SJSA1 (cell line): Measurements from ENCODE around the gene TINAGL1. TPM values are rescaled to one million over a fixed set of nuclear protein-coding genes. Genes with fewer than 3 reads are reported as not detected.

Experiments used
- DNase-seq, 2 experiments: peaks; one replicate each; pipeline ENCODE4 v3.0.0-alpha.2; 2015 to 2020; ENCODE audit warnings: low spot score in 2 of 2, low read depth in 1 of 2
- H3K27ac ChIP-seq: fragments of 250-450 bp; sonication (Bioruptor Pico); 2 replicates; pipeline ENCODE4 v1.5.1; 2020; ENCODE audit warnings: mild to moderate bottlenecking, moderate library complexity
- H3K27me3 ChIP-seq: fragments of 250-450 bp; sonication (Bioruptor Pico); replicated peaks from 2 replicates; pipeline ENCODE4 v1.5.1; 2020; ENCODE audit warnings: mild to moderate bottlenecking, moderate library complexity
- H3K36me3 ChIP-seq: fragments of 250-450 bp; sonication (Bioruptor Pico); 2 replicates; pipeline ENCODE4 v1.5.1; 2020; ENCODE audit warnings: mild to moderate bottlenecking
- H3K4me1 ChIP-seq: fragments of 250-450 bp; sonication (Bioruptor Pico); replicated peaks from 2 replicates; pipeline ENCODE4 v1.6.1; 2021; ENCODE audit warnings: mild to moderate bottlenecking
- H3K4me3 ChIP-seq: fragments of 250-450 bp; sonication (Bioruptor Pico); 2 replicates; pipeline ENCODE4 v1.5.1; 2020; ENCODE audit warnings: mild to moderate bottlenecking
- H3K9me3 ChIP-seq: fragments of 250-450 bp; sonication (Bioruptor Pico); replicated peaks from 2 replicates; pipeline ENCODE4 v1.5.1; 2020; ENCODE audit warnings: mild to moderate bottlenecking
- total RNA-seq: library from RNA; depleted of rRNA; stranded (reverse); fragments of >200 nt; shearing (Covaris generic); gene quantifications from 2 replicates; pipeline ENCODE4 v1.2.3, GENCODE V29; 2014

TINAGL1 gene
- total RNA-seq, 1 experiment from 2014 or later = 14.9 TPM

DNA sequence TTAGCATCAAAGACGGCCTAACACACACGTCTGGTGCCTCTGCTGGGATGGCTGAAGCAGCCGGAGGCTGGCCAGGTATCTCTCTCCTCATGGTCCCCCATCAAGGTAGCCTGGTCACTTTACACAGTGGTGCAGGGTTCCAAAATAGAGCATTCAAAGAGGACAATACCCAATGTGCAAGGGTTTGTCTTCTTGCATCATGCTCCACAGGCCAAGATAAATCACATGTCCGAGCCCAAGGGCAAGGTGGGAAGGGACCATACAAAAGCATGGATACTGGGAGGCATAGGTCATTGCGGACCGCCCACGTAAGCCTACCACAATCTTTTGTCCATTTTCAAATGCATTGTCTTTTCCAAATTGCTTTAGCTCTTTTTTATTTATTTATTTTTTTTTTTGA is 23.8 kb upstream of the TINAGL1 start:
- Histone ChIP-seq H3K27me3 (no peaks in the 10 kb centered on the region), H3K9me3 (no peaks in the 10 kb centered on the region), H3K27ac (no peak overlapping the region), H3K4me3 (no peak overlapping the region), H3K36me3 (no peaks in the 10 kb centered on the region), H3K4me1 (peaks cover 31% of the 10 kb centered on the region)
- DNase-seq = no peak

DNA sequence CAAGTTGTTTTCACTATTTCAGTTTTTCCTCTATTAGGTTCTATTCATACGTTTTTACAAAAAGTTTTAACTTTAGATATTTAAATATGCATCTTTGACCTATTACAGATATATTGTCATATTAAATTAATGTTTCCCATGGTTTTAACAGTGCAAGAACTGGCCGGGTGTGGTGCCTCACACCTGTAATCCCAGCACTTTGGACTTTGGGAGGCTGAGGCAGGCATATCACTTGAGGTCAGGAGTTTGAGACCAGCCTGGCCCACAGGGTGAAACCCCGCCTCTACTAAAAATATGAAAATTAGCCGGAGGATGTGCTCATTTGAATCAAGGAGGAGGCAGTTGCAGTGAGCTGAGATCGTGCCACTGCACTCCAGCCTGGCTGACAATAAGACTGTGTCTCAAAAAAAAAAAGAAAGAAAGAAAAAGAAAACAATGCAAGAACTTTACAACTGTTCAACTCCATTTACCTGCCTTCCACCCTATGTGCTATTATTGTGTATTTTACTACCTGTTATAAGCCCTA is 19.8 kb upstream of the TINAGL1 start:
- H3K27me3 ChIP-seq = no peaks in the 10 kb centered on the region
- peaks cover 5% of the 10 kb centered on the region for H3K4me1 ChIP-seq
- H3K27ac ChIP-seq = no peak overlapping the region
- no peak overlapping the region for H3K4me3 ChIP-seq
- no peaks in the 10 kb centered on the region for H3K9me3 ChIP-seq
- no peaks in the 10 kb centered on the region for H3K36me3 ChIP-seq
- DNase-seq = no peak

DNA sequence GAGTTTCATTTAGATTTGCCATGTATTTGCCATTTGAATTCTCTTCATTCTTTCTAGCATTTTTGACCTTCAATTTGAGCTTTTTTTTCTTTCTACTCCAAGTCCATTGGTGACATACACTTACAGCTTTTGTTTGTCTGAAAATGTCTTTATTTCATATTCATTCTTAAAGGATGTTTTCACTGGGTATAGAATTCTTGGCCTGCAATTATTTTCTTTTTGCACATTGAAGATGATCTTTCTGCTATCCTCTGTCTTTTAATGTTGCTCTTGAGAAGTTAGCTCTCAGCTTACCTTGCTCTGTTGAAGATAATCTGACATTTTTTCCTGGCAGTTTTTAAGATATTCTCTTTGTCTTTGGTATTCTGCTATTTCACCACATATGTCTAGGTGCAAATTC is 16.6 kb upstream of the TINAGL1 start:
- H3K27ac ChIP-seq = no peak overlapping the region
- H3K27me3 ChIP-seq = no peaks in the 10 kb centered on the region
- peaks cover 33% of the 10 kb centered on the region for H3K4me1 ChIP-seq
- no peaks in the 10 kb centered on the region for H3K9me3 ChIP-seq
- no peaks in the 10 kb centered on the region for H3K36me3 ChIP-seq
- DNase-seq = no peak
- no peak overlapping the region for H3K4me3 ChIP-seq

DNA sequence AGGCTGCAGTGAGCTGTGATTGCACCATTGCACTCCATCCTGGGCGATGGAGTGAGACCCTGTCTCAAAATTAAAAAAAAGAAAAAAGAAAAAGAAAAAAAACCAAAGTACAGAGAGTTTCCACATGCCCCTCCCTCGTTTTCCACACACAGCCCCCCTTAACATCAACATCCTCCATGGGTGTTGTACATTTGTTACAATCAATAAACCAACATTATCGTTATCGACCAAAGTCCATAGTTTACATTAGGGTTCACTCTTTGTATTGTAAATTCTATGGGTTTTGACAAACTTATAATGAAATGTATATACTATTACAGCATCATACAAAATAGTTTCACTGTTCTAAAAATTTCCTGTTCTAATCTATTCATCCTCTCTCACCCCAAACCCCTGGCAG is 15.9 kb upstream of the TINAGL1 start:
- Histone ChIP-seq H3K4me1 (peaks cover 34% of the 10 kb centered on the region), H3K36me3 (no peaks in the 10 kb centered on the region), H3K4me3 (no peak overlapping the region), H3K9me3 (no peaks in the 10 kb centered on the region), H3K27ac (no peak overlapping the region), H3K27me3 (no peaks in the 10 kb centered on the region)
- no peak for DNase-seq

DNA sequence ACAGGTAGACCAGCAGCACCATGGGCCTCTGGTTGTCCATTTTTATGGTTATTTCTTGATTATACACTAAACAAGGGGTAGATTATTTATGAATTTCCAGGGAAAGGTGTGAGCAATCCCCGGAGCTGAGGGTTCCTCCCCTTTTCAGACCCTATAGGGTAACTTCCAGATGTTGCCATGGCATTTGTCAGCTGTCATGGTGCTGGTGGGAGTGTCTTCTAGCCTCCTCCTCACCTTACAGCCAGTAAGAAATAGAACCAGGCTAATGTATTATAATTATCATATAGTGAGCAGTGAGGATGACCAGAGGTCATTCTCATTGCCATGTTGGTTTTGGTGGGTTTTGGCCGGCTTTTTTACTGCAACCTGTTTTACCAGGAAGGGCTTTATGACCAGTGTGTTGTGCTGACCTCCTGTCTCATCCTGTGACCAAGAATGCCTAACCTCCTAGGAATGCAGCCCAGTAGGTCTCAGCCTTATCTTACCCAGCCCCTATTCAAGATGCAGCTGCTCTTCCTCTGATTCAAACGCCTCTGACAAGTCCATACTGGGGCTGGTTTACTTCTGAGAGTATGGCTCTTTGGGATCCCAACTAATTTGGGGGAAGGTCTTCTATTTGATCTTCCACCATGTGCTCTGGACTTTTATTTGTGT is 13.5 kb upstream of the TINAGL1 start:
- peak overlapping the region; percentile 59 for H3K27ac ChIP-seq
- H3K4me3 ChIP-seq = no peak overlapping the region
- no peaks in the 10 kb centered on the region for H3K27me3 ChIP-seq
- DNase-seq = peak in 1 of 2 experiments; percentile 67
- no peaks in the 10 kb centered on the region for H3K36me3 ChIP-seq
- H3K4me1 ChIP-seq = peaks cover 36% of the 10 kb centered on the region
- H3K9me3 ChIP-seq = no peaks in the 10 kb centered on the region

DNA sequence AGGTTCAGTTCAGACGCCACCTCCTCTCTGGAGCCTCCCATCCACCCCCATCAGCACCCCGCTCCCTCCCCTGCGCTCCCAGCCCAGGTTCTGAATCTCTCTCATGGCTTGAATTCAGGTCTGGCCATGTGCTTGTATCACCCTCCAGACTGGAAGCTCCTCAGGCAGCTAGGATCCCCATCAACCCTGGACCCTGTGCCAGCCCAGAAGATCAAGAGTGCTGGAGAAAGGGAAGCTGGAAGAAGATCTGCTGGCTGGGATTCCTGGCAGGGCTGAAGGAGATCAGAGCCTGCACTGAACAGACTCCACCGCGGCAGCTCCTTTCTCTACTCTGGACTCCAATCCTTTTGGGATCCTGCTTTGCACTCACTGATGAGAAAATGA is 11.7 kb upstream of the TINAGL1 start:
- Histone ChIP-seq H3K4me1 (peaks cover 43% of the 10 kb centered on the region), H3K27me3 (no peaks in the 10 kb centered on the region), H3K27ac (no peak overlapping the region), H3K4me3 (no peak overlapping the region), H3K9me3 (no peaks in the 10 kb centered on the region), H3K36me3 (no peaks in the 10 kb centered on the region)
- peak in 1 of 2 experiments; percentile 33 for DNase-seq

DNA sequence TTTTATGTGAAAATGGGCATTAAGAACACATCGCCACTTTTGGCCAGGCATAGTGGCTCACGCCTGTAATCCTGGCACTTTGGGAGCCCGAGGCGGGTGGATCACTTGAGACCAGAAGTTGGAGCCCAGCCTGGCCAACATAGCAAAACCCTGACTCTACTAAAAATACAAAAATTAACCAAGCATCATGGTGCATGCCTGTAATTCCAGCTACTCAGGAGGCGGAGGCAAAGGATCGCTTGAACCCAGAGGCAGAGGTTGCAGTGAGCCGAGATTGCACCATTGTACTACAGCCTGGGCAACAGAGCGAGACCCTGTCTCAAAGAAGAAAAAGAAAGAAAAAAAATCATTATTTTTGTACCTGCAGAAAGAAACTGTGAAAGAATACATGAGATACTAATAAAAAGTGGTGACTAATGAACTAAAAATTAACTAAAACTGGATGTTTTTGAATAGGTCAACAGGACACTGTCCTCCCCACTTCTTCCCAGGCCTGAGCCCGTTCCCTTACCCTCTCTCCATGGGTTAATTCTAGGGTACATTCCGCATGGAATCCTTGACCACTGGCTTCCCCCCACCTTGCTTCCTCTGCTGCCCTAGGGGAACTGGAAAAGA is 8.3 kb upstream of the TINAGL1 start:
- DNase-seq = peak in 1 of 2 experiments; percentile 17

DNA sequence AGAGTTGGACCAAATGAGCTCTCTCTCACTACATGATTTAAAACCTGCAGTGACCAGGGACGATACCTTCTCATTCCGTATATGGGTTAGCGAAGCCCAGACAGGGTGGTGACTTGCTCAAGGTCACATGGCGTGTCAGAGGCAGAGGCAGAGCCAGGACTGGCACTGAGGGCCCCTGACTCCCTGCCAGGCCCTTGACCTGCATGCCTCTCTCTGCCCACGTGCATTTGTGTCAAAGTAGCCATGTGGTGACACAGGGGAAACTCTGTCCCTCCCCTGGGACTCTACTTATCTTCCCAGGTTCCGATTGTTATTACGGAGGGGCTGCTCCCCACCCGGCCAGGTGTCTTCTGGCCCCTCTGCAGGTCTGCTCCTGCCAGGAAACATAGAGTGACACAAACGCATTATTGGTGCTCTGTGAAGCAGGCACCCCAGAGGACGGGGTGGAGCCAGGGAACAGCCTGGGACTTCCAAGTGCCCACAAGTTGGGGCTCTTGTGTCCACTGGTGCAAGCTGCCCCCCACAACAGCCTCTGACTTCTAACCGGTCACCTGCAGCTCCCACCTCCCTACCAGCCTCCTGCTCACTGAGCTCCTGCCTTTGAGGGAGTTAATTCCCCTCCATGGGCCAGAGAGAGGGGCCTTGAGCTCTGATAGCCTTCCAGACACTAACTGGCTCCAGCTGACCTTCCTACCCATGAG is 7.3 kb upstream of the TINAGL1 start:
- H3K36me3 ChIP-seq = no peaks in the 10 kb centered on the region
- H3K4me1 ChIP-seq = peaks cover 33% of the 10 kb centered on the region
- DNase-seq = peak in 1 of 2 experiments; percentile 34
- no peaks in the 10 kb centered on the region for H3K27me3 ChIP-seq
- H3K27ac ChIP-seq = no peak overlapping the region
- H3K4me3 ChIP-seq = no peak overlapping the region
- H3K9me3 ChIP-seq = no peaks in the 10 kb centered on the region

More for the DNA sequence above, 8.3 kb upstream of the TINAGL1 start:
- no peak overlapping the region for H3K4me3 ChIP-seq
- no peaks in the 10 kb centered on the region for H3K36me3 ChIP-seq
- no peaks in the 10 kb centered on the region for H3K9me3 ChIP-seq
- no peak overlapping the region for H3K27ac ChIP-seq
- peaks cover 33% of the 10 kb centered on the region for H3K4me1 ChIP-seq
- no peaks in the 10 kb centered on the region for H3K27me3 ChIP-seq

DNA sequence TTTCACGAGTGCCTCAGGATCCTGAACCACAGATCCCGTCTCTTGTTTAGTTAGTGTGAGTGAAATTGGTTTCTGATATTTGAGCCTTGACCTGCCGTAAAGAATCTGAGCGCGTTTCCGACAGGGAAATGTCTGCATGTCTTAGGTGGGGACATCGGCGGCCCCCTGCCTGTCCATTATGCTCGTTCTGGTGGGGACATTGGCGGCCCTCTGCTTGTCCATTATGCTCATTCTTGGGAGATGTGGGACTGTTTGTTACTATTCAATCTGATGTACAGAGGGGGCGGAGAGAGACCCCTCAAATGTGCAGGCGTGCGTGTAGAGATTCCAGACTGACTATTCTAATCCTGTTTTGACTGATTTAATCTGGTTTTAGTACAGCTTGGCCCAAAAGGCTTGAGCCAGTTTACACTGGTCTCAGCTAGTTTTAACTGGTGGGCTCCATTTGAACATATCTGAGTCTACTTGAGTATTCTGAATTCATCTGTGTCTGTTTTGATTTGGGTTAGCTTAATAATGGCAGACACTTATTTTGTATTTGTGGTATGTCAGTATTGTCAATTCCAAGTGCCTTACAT is 6.6 kb upstream of the TINAGL1 start:
- Histone ChIP-seq H3K4me1 (peaks cover 33% of the 10 kb centered on the region), H3K27me3 (no peaks in the 10 kb centered on the region), H3K27ac (no peak overlapping the region), H3K36me3 (no peaks in the 10 kb centered on the region), H3K4me3 (no peak overlapping the region), H3K9me3 (no peaks in the 10 kb centered on the region)
- peak in 1 of 2 experiments; percentile 13 for DNase-seq

DNA sequence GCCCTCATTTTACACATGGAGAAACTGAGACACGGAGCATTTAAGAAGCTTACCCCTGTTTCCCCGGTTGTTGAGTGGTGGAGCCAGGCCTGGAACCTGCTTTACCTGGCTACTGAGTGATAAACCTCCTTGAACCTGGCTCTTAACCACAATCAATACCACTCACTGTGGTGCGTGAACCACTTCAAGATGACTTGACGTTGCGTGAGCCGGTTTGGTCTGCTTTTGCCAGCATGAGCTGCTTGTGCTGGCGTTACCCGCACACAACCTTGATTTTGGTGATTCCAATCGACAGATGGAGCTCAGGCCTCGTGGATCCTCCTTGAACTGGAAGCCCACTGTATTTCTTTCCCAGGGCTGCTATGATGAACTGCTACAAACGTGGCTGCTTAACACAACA is 6.1 kb upstream of the TINAGL1 start:
- Histone ChIP-seq H3K27me3 (no peaks in the 10 kb centered on the region), H3K4me1 (peaks cover 38% of the 10 kb centered on the region), H3K9me3 (no peaks in the 10 kb centered on the region)

DNA sequence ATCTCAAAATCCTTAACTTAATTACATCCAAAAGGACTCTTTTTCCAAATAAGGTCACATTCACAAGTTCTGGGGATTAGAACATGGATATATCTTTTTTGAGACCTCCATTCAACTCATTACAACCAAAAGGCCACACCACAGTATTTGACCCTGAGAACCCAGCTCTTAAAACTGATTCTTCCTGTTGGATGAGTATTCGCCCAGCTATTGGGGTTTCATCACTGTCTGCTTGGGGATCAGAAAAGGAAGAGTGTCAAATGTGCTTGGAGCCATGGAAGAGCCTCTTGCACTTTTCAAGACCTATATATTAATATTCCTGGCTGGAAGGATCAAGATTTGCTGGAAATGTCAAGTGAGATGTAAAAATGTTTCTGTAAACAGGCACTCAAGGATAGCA is 5.4 kb upstream of the TINAGL1 start:
- Histone ChIP-seq H3K27ac (no peak overlapping the region), H3K4me1 (peaks cover 44% of the 10 kb centered on the region), H3K36me3 (no peaks in the 10 kb centered on the region)

More for the DNA sequence above, 6.1 kb upstream of the TINAGL1 start:
- Histone ChIP-seq H3K4me3 (no peak overlapping the region), H3K36me3 (no peaks in the 10 kb centered on the region), H3K27ac (no peak overlapping the region)
- peak in 1 of 2 experiments; percentile 34 for DNase-seq

DNA sequence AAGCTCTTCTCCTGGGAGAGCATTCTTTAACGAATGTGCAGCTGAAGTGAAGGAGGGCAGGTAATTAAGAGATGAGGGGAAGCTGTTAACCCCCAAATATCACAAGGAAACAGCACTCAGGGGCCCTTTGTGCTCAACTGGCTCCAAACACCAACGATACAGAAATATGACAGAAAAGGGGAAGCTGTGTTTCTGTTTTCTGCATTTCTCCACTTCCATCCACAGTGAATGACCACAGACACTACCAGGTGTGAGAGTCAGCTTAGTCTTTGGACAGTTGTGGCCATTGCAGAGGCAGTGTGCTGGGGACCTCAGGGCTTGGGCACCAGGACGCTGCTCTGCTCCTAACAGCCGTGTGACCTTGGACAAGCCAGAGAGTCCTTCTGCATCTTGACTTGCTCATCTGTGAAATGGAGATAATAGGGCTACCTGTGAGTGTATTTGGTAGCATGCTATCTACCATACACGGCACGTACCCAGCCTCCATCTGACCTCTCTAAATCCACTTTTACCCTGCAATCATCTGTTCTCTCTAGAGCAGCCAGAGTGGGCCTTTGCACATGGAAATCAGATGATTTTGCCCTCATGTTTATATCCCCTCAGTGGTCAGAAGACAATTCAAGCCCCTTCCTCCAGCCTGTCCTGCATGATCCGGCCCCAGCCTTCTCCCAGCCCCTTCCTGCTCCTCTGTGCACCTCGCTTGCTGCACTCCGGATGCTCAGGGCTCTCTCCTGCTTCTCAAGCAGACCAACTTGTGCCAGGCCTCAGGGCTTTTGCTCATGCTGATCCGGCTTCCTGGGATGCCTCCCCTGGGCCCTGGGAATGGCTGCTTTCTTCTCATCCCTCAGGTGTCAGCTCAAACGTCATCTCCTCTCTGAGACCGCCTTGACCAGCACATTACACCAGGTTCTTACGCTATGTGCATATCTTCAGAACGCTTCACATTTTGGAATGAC is 4.7 kb upstream of the TINAGL1 start:
- H3K4me1 ChIP-seq = peaks cover 52% of the 10 kb centered on the region
- no peak overlapping the region for H3K27ac ChIP-seq
- H3K4me3 ChIP-seq = no peak overlapping the region

More for the DNA sequence above, 5.4 kb upstream of the TINAGL1 start:
- Histone ChIP-seq H3K27me3 (no peaks in the 10 kb centered on the region), H3K4me3 (no peak overlapping the region), H3K9me3 (no peaks in the 10 kb centered on the region)
- peak in 1 of 2 experiments; percentile 13 for DNase-seq

More for the DNA sequence above, 4.7 kb upstream of the TINAGL1 start:
- no peaks in the 10 kb centered on the region for H3K27me3 ChIP-seq
- DNase-seq = peak in 1 of 2 experiments; percentile 35
- H3K36me3 ChIP-seq = no peaks in the 10 kb centered on the region
- no peaks in the 10 kb centered on the region for H3K9me3 ChIP-seq
